ENCODE measurements around the gene GALNT9.

GRCh38 chr12:132178801-132179401 is 150.5 kb downstream of the GALNT9 start:
- TF ChIP-seq CTCF (IDR thresholded peaks at IDR 0.05), result no peak
- TF ChIP-seq POLR2A (IDR thresholded peaks at IDR 0.05), result no peak

Measured in ovary (tissue), 3 donors.